Measurements from ENCODE around the gene MAP3K7CL.

DNA sequence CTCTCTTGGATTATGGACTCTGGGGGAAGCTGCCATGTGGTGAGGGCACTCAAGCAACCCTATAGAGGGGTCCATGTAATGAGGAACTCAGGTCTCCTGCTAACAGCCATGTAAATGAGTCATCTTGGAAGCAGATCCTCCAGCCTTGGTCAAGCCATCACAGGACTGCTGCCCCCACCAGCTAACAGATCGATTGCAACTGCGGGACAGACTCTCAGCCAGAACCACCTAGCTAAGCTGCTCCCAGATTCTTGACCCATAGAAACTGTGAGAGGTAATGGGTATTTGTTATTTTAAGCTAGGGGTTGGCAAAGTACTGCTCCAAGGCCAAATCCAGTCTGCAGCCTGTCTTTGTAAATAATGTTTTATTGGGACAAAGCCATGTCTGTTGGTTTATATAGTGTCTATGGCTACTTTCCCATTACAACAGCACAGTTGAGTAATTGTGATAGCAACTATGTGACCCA, 27.6 kb upstream of the MAP3K7CL start:
- TF ChIP-seq POLR2A (IDR thresholded peaks at IDR 0.05; ENCODE audit: low read depth) = no peak
- TF ChIP-seq, protein P1, sequence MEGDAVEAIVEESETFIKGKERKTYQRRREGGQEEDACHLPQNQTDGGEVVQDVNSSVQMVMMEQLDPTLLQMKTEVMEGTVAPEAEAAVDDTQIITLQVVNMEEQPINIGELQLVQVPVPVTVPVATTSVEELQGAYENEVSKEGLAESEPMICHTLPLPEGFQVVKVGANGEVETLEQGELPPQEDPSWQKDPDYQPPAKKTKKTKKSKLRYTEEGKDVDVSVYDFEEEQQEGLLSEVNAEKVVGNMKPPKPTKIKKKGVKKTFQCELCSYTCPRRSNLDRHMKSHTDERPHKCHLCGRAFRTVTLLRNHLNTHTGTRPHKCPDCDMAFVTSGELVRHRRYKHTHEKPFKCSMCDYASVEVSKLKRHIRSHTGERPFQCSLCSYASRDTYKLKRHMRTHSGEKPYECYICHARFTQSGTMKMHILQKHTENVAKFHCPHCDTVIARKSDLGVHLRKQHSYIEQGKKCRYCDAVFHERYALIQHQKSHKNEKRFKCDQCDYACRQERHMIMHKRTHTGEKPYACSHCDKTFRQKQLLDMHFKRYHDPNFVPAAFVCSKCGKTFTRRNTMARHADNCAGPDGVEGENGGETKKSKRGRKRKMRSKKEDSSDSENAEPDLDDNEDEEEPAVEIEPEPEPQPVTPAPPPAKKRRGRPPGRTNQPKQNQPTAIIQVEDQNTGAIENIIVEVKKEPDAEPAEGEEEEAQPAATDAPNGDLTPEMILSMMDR (IDR thresholded peaks at IDR 0.05) = no peak
- TF ChIP-seq EP300 (IDR thresholded peaks at IDR 0.05) = no peak
- TF ChIP-seq POLR2AphosphoS5 (IDR thresholded peaks at IDR 0.05) = no peak
